ENCODE data around the gene ZC3H10. TPM values are rescaled to one million over a fixed set of nuclear protein-coding genes. Genes with fewer than 3 reads are reported as not detected.

The ZC3H10 gene
- total and polyA plus RNA-seq, 2 of the 8 experiments (the other 6 are each of a cell fraction or from before 2014, with no cell fraction given), result 4.0 to 11.2 TPM

DNA sequence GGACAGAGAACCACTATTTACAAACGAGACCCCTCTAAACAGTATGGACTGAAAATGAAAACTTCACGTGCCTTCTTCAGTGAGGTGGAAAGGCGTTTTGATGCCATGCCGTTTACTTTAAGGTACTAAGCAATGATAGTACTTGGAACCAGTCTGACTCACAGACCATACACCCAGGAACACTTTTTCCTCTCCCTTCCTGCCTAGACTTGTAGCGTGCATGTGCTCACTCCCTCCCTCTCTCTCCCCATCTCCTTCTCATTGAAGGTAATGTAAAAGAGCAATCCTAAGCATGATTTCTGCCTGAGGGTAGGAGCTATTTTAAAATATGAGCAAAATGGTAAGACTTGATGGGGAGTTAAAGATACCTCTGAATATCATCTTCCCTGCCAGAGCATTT is 7.5 kb upstream of the ZC3H10 start:
- no peak overlapping the region for H2BK120ac ChIP-seq (replicated peaks; ENCODE audit: low read depth, low read length)
- H3K27ac ChIP-seq (ENCODE audit: low read depth, low read length), result no peak overlapping the region
- no peak overlapping the region for H2AFZ ChIP-seq (ENCODE audit: low read length)
- DNase-seq (ENCODE audit: low read depth in 1 of 2, low spot score in 2 of 2) (no peak), FAIRE-seq (no peak)
- no peak overlapping the region for H4K5ac ChIP-seq (ENCODE audit: insufficient read length, low read depth, low read length)
- H3K18ac ChIP-seq (ENCODE audit: extremely low read depth, low read length), result no peak overlapping the region
- peaks cover 12 to 20% of the 10 kb centered on the region in 2 experiments for H3K79me2 ChIP-seq (ENCODE audit: control insufficient read depth in 1 of 2, insufficient read depth in 2 of 2, low read length in 2 of 2)
- 93% methylated on average over 5 of the region's 5 CpGs; no CpG with 5 or more reads in 1 of the 2 experiments for WGBS, 2 experiments (ENCODE audit: extremely low coverage in 1 of 2, insufficient coverage in 1 of 2, insufficient read length in 1 of 2, insufficient replicate concordance in 2 of 2, low coverage in 1 of 2, low lambda C conversion rate in 2 of 2, missing lambda C conversion rate in 1 of 2)
- H2BK5ac ChIP-seq (ENCODE audit: low read depth, low read length), result no peak overlapping the region
- H3K4me1 ChIP-seq (replicated peaks in 1 of 4; ENCODE audit: control insufficient read depth in 3 of 4, insufficient read depth in 4 of 4, low read length in 3 of 4), result peaks cover 0 to 6% (median 2%) of the 10 kb centered on the region in 4 experiments; a peak in 5 of 7 replicates
- H2BK20ac ChIP-seq (ENCODE audit: low read length), result no peak overlapping the region
- no peaks in the 10 kb centered on the region for H3K9me3 ChIP-seq (ENCODE audit: insufficient read depth in 2 of 2, low read depth in 1 of 2, low read length in 1 of 2)
- no peak overlapping the region for H4K8ac ChIP-seq (ENCODE audit: extremely low read depth, insufficient read depth, low read length)
- peaks cover 0 to 3% of the 10 kb centered on the region in 2 experiments for H4K20me1 ChIP-seq (replicated peaks in 1 of 2; ENCODE audit: control insufficient read depth in 1 of 2, insufficient read depth in 2 of 2, low read length in 2 of 2)
- H4K91ac ChIP-seq (replicated peaks; ENCODE audit: insufficient read length, low read length), result no peak overlapping the region
- no peak overlapping the region for H3K14ac ChIP-seq (ENCODE audit: insufficient read length)
- ChIA-PET CTCF (ENCODE audit: partially characterized antibody) (interaction anchor here (0.6 to 1.4 kb wide), 7 partner anchors 8 to 381 kb away, joined by 3 to 5 read pairs (median 3); no protein-coding TSS in a partner anchor), POLR2A (ENCODE audit: partially characterized antibody) (interaction anchor here (0.9 to 11.1 kb wide), 5 partner anchors 7 to 66 kb away, joined by 3 to 267 read pairs (median 4); partner anchors contain the start of genes ERBB3, RPL41 and ZC3H10)
- no peak overlapping the region for H3K23ac ChIP-seq (ENCODE audit: insufficient read length)
- no peak overlapping the region for H3K4me2 ChIP-seq (ENCODE audit: insufficient read depth in 1 of 2, low read depth in 2 of 2, low read length in 2 of 2)
- H3K4me3 ChIP-seq (ENCODE audit: extremely low read depth in 1 of 4, insufficient read depth in 2 of 4, low read depth in 3 of 4, low read length in 4 of 4), result no peak overlapping the region
- H3K79me1 ChIP-seq (ENCODE audit: low read depth, low read length), result 0 out of 2 replicates have a peak, but pooled peaks cover under 1% of the 10 kb centered on the region
- no peak overlapping the region for H2BK15ac ChIP-seq (ENCODE audit: low read length)
- no peak overlapping the region for H3K4ac ChIP-seq (replicated peaks; ENCODE audit: insufficient read length, low read depth, low read length)
- H3K23me2 ChIP-seq (ENCODE audit: low read depth, low read length), result peaks cover 1% of the 10 kb centered on the region
- no peak overlapping the region for H3K9ac ChIP-seq (replicated peaks in 1 of 4; ENCODE audit: extremely low read depth in 1 of 4, low read depth in 3 of 4, low read length in 3 of 4)
- no peak overlapping the region for H3K56ac ChIP-seq (replicated peaks; ENCODE audit: insufficient read length, low read depth, low read length)
- H3K36me3 ChIP-seq (ENCODE audit: control insufficient read depth in 2 of 4, insufficient read depth in 4 of 4, low read length in 3 of 4), result peaks cover 42 to 72% (median 65%) of the 10 kb centered on the region in 4 experiments
- H2BK12ac ChIP-seq (ENCODE audit: low read depth, low read length), result no peak overlapping the region
- no peaks in the 10 kb centered on the region for H3K27me3 ChIP-seq (replicated peaks in 1 of 4; ENCODE audit: control insufficient read depth in 3 of 4, extremely low read depth in 1 of 4, insufficient read depth in 3 of 4, low read length in 3 of 4)
- H2AK5ac ChIP-seq (ENCODE audit: low read depth, low read length), result no peak overlapping the region
- TF ChIP-seq HDAC6 (IDR thresholded peaks at IDR 0.05; ENCODE audit: low read depth, low read length) (no peak), CHD2 (IDR thresholded peaks at IDR 0.05; ENCODE audit: low read length) (no peak), GTF2F1 (IDR thresholded peaks at IDR 0.05; ENCODE audit: borderline replicate concordance, low read depth, low read length) (no peak), CTBP2 (IDR thresholded peaks at IDR 0.05; ENCODE audit: borderline replicate concordance, insufficient read depth, insufficient read length, low read length) (no peak), KDM1A (IDR thresholded peaks at IDR 0.05; ENCODE audit: borderline replicate concordance, low read length) (no peak), EP300 (IDR thresholded peaks at IDR 0.05; ENCODE audit: borderline replicate concordance in 1 of 2, low read depth in 2 of 2, low read length in 2 of 2) (no peak), NANOG (IDR thresholded peaks at IDR 0.05; ENCODE audit: insufficient read depth, low read depth, low read length, poor library complexity, severe bottlenecking) (no peak), YY1 (IDR thresholded peaks at IDR 0.05; ENCODE audit: low read depth, low read length) (no peak), PHF8 (conservative IDR thresholded peaks at IDR 0.05; ENCODE audit: low read depth, low read length) (no peak), TBP (IDR thresholded peaks at IDR 0.05; ENCODE audit: low read depth, low read length) (no peak), RAD21 (IDR thresholded peaks at IDR 0.05 in 1 of 2, conservative IDR thresholded peaks at IDR 0.05 in 1 of 2; ENCODE audit: low read depth in 2 of 2, low read length in 2 of 2) (no peak)
- TF ChIP-seq, protein P1, sequence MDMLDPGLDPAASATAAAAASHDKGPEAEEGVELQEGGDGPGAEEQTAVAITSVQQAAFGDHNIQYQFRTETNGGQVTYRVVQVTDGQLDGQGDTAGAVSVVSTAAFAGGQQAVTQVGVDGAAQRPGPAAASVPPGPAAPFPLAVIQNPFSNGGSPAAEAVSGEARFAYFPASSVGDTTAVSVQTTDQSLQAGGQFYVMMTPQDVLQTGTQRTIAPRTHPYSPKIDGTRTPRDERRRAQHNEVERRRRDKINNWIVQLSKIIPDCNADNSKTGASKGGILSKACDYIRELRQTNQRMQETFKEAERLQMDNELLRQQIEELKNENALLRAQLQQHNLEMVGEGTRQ (IDR thresholded peaks at IDR 0.05; ENCODE audit: low read length), result no peak

Measured in H1 (cell line).